NCI-H1694 treated with DMSO at 0.1 percent for 48 hours (cell line): Measurements from ENCODE around the gene CGB7.
"Not testable (repeated sequence)": the region's sequence is repeated elsewhere in the genome, so short reads cannot be mapped to it uniquely, and the experiment has no call there.

Source experiments
- DNase-seq: peaks from one replicate; lab custom pipeline; 2025; lab: John Stamatoyannopoulos, UW

CGB7 gene

DNA sequence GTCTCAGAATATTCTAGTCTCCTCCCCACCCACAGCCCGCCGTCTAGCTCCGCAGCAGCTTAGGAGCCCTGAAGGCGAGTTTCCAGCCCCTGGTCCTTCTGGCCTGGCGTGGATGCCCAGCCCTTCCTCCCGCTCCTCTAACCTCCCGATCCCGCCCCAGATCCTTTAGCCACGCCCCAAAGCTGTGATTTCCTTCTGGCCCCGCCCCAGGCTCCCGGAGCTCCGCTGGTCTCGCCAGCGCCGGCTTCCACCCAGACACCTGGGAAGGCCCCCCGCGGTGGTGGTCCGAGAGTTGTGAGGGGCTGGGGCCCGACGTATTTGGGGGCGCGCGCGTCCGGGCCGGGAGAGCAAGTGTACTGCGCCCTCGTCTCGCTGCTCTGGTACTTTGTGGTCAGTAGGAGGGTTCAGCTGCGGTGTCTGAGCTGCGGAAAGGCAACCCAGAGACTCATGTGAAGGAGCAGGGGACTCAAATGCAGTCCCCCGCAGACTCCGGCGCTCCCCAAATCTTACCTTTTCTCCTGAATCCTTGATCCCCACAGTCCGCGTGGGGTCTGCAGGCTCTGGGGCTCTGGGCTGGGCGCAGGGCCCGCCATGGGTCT lies at the start of gene CGB7:
Gene CGB7, minus strand, starts transcription at position 114 of the 599 bp plus-strand sequence. CDS start 2,374 bp downstream, outside the sequence.
- no peak for DNase-seq

DNA sequence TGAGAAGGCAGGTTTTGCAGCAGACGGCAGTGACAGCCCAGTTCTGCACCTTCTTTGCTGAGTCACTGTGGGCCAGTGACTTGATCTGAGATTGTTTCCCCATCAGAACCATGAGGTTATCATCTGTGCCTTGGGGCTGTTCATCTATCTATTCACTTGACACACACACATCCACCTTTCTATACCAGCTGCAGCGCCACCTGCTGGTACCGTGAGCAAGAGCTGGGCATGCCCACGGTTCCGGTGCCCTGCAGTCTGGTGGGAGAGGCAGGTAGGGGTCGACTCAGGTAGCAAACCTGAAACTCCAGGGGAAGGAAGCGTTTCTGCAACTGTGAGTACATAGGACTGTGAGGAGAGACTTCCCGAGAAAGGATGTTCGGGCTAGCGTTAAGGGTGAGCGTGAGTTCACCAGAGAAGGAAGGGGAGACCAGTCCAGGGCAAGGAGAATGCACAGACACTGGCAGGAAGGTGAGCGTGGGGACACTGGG lies 49.1 kb upstream of the CGB7 start:
- DNase-seq = peak; percentile 40

DNA sequence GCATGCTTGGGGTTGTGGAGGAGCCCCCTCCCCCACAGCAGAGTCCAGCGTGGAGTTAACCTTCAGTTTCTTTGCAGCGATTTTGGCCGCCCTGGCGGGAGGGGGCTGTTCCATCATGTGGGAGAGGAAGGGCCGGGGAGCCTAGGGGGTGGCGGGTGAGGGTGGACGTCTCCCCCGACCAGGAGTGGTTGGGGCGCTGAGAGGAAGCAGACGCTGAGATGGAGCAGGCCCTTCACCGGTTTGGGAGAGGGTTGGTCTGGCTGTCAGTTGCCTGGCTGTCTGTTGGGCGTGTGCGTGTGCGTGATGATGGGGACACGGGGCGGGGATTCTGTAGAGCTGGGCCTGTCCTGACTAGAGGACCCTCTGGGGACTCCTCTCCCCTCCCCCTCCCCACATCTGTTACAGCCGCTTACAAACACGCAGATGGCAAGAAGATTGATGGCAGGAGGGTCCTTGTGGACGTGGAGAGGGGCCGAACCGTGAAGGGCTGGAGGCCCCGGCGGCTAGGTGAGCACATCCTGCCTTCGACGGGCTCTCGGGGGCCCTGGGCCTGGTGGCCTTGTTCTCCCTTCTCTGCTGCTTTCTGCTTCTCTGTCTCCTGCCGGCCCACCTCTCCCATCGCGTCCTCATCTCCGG lies 46.8 kb upstream of the CGB7 start:
- DNase-seq = peak; percentile 90

DNA sequence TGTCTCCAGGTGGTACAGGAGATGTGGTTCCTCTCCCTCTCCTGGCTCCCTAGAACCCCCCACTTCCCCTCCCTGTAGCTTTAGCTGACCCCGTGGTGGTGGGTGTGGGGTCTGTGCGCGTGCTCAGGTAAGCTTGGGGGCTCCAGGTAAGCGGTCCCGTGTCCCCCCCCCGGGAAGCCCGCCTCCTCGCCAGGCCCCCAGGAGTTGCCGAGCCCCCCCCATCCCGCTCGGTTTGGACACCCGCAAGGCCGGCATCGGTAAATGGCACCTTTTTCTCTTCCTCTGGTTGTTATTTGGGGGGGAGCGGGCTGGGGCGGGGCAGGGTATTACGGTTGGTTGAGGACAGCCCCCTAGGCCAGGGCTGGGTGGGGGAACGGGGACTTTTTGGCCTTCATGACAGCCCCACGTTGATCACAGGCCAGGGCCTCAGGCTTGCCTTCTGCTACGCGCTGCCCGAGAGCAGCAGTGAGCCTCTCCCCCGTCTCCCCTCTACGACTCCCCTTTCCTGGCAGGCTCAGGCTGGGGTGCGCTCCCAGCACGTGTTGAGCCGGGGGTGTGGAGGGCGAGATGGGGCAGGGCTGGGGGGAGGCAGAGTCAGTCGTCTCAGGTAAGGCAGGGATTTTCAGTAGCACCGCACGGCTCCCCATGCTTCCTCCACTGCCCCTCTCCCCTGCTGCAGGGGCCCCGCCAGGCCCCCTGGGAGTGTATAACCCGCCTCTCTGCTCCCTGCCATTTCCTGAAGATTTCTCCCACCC lies 46.0 kb upstream of the CGB7 start:
- DNase-seq = no peak

DNA sequence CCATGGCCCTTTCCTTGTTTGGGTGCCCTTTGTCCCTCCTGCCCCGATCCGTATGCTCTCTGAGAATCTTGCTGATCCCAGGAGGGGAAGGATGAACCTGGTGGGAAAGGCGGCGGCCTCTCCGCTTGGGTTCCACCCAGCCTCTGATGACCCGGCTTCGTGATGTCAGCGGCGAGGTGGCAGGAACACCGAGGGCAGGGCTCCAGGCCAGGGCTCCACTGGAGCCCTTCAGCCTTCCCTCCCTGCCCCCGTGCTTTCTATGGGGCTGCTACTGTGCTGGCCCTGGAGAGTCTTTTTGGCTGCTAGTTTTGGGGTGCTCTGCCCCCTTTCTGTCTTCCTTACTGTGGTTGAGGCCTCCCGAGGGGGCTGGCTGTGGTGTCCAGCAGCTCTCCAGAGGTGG lies 44.8 kb upstream of the CGB7 start:
- DNase-seq = no peak

DNA sequence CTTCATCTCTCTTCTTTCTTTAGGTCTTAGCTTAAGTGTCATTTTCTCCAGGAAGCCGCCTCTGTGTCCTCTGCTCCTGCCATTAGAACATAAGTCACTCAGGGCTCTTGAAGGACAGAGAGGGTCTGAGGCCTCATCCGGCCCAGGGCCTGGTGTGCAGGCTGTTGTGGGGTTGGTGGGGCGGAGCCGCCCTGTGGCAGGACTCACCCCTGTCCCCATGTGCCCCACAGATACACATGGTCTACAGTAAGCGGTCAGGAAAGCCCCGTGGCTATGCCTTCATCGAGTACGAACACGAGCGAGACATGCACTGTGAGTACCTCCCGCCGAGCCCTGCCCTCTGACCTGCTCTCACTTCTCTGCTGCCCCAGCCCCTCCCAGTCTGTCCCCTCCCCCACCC lies 43.6 kb upstream of the CGB7 start:
- no peak for DNase-seq

DNA sequence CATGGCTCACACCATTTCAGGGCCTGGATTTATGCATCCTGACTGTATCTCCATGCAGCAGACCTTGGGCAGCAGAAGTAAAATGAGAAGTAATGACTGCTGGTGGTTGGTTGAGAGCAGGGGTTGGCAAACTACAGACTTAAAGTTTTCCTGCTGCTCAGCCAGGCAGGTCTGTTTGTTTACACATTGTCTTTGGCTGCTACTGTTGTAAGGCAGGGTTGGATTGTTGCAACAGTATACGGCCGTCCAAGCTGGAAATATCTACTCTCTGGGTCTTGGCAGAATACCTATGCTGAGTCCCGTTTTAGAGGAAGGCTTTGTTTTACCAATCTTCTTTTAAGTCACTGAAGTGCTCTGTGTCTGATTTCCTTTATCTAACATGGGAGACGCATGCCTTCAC lies 41.2 kb upstream of the CGB7 start:
- DNase-seq = no peak

DNA sequence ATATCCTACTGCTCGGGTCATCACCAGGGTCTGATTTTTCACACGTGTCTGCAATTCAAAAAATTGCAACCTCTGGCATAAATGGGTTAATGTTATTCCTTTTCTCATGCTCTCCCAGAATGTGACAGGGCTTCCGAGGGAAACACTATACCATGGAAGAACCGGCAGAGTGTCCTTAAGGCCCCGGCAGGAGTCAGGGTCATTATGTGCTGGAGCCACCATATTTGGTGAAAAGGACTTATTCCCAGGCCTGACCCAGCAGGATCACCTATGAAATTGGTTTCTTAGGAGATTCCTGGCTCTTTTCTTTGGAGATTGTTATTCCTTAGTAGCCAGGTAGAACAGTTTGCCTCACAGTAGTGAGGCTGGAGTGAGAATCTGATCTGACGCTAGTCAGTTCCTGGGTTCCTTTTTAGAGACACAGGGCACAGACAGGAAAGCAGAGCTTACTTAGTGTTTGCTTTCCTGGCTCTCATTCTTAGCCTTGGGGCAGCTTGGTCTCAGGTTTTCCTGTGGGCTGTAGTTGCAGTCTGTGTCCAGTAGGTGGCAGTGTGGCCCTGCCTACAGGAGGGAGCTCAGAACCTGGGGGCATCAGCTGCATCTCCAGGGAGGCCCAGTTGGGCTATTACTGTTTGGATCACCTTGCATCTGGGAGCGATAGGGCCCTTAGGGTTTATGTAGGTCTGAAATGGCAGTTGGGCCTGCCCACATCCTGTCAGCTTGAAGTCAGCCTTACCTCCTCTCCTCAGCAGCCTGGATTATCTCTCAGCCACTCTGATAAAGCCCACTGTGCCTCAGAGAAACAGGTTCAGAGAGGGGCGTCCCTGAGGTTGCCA lies 40.1 kb upstream of the CGB7 start:
- peak; percentile 80 for DNase-seq

DNA sequence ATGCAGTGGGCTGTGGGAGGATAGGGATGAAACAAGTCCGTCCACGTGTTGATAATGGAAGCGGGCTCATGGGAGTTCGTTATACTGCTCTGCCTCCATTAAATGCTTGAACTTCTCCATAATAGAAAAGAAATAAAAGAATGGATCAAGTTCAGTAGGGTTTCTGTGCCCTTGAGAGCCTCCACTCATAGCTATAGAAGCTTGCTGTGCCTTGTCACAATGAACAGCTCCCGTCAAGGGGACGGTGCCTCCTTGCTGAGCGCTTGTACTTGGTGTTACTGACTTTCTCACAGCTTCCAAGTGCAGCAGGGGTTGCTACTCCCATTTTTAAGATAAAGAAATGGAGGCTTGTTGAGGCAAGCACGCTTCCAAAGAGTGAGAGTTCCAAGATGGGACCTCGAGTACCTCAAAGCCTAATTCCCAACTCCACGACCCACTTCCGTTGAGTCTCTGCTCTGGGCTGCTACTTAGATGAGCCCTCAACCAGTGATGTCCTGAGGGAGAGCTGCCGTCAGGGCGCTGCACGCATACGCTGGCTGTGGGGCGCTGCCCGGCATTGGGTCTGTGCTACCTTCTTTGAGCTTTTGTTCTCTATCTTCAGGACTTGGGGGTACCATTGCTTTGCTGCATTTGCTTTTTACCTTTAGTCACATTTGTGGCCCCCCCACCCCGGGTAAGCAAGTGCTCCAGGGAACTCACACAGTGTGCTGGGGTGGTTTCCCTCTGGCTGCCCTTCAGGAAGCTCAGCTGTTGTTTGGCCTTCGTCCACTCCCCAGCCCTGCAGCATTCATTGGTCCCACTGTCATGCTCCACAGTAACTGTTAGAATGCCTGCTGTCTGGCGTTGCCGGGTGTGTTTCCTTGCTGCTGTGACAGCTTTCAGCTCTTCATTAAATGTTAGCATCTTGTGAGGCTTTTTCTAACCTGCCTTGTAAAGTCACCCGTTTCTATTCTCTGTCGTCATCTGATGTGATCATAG lies 37.2 kb upstream of the CGB7 start:
- no peak for DNase-seq

DNA sequence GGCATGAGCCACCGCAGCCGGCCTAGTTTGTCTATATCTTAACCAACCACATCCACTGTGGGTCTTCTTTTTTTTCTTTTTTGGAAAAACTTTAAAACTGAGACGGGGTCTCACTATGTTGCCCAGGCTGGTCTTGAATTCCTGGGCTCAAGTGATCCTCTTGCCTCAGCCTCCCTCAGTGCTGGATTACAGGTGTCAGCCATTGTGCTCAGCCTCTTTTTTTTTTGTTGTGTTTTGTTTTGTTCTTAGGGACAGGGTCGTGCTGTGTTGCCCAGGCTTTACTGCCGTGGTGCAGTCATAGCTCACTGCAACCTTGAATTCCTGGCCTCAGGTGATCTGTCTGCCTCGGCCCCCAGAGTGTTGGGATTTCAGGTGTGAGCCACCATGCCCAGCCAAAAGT lies 35.1 kb upstream of the CGB7 start:
- DNase-seq = no peak

DNA sequence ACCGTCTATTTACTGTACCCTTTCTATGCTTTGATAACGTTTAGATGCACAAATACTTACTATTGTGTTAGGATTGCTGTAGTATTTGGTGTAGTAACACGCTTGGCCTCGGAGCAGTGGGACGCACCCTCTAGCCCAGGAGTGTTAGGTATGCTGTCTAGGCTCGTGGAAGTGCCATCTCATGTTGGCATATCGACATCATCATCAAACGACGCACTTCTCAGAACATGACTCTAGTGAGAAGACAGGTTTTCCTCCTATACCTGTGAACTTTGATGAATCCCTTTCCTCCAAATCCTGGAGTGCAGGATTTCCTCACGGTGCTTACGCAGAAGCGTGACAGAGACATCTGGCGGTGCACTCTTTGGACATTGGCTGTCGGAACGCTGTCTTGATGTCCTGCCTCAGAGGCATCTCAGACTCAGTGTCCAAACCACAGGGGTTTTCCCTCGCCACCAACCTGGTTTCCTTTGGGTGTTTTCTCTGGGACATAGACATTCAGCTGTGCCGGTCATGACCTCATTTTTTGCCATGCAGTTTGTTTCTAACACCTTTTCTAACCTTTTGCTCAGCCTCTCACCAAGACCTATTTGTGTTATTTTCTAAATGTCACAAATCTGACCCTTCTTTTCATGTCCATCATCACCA lies 34.0 kb upstream of the CGB7 start:
- no peak for DNase-seq

DNA sequence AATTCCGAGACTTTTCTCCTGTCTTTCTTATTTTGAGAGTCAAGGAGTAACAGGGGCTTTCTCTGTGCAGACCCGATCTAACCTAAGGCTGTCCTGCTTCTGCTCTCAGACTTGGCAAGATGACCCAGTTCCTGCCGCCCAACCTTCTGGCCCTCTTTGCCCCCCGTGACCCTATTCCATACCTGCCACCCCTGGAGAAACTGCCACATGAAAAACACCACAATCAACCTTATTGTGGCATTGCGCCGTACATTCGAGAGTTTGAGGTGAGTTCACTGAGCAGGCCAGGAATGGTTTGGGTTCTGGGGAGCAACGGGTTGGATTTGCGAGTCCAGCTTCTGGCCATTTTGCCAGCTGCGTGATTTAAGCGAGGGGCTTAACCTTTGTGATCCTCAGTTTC lies 28.7 kb upstream of the CGB7 start:
- DNase-seq = no peak

DNA sequence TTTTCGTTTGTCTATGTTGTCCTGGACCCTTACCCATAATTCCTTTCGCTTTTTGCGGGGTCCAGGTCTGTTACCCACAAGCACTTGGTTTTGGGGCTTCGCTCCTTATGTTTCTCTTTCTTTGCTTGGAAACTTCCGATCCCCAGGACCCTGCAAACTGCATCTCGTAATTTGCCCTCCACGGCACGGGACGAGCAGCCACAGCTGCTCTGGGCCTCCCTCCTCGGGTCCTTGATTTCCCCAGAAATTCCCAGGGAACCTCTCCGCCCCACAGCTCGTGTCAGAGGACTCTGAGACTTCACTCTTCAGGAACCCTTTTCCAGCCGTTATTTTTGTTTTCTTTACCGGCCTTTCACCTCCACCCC lies 28.3 kb upstream of the CGB7 start:
- DNase-seq = no peak

DNA sequence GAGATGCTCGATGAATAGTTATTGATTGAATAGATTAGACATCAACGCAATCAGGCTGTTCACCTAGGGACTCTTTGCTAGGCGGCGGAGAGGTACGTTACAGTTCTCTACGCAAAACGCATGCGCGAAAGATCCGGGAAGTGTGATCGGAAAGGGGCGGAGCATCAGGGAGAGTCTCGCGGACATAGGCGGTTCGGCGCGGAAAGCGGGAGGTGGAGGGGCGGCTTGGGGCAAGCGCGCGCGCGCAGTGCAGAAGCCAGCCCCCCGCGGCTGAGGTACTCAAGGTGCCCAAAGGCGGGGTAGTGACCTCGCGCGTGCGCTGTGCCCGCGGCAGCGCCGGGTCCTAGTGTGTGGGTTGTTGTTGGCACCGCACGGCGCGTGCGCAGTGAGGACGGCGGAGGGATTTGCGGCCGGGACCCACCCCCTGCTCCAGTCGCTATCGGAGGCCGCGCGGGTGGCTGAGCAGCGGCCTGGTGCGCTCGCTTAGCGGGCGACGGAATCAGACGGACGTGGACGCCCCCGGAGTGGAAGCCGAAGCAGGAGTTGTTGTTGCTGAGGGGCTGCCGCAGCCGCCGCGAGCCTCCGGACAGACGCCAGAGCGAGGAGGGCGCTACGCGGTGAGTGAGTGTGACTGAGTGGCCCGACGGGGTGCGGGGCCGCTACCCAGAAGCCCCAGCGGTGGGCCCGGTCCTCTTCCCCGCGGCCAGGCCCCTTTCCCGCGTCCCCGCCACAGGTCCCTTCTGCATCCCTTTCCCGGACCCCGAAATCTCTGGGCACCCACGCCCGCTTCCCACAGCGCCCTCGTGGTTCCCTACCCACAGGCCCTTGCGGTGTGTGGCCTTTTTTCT lies 27.7 kb upstream of the CGB7 start, which contains the start of gene SNRNP70:
Gene SNRNP70, plus strand, starts transcription at position 432 of the 848 bp plus-strand sequence. CDS start 964 bp downstream, outside the sequence.
- peak; percentile 98 for DNase-seq

DNA sequence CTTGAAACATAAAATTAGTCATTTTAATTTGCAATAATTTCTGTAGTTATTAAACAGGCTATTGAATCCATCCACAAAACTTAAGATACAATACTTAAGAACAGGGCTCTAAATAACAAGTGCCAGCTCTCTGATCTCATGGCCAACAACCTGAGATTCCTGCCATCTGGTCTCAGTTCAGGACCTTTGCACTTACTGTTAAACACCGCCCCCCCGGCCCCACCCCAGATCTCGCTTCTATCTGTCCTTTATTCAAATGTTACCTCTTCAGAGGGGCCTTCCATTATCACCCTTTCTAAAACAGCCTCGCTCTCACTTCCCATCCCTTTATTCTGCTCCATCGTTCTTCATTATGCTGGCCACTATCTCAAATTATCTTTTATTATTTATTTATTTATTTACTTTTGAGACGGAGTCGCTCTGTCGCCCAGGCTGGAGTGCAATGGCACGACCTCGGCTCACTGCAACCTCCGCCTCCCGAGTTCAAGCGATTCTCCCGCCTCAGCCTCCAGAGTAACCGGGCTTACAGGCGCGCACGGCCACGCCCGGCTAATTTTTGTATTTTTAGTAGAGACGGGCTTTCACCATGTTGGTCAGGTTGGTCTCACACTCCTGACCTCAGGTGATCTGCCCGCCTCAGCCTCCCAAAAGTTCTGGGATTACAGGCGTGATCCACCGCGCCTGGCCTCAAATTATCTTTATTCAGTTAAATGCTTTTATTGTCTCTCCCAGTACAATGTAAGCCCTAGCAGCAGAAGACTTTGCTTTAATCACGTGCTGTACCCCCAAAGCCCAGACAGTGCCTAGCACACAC lies 26.9 kb upstream of the CGB7 start:
- DNase-seq = no peak

DNA sequence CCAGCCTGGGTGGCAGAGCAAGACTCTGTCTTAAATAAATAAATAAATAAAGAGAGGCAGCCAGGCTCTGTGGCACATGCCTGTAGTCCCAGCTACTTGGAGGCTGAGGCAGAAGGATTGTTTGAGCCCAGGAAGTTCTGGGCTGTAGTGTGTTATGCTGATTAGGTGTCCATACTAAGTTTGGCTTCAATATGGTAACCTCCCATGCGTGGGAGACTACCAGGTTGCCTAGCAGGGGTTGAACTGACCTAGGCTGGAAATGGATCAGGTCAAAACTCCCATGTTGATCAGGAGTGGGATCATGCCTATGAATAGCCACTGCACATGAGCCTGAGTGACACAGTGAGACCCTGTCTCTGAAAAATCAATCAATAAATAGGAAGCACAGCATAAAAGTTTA lies 23.7 kb upstream of the CGB7 start:
- DNase-seq = no peak

DNA sequence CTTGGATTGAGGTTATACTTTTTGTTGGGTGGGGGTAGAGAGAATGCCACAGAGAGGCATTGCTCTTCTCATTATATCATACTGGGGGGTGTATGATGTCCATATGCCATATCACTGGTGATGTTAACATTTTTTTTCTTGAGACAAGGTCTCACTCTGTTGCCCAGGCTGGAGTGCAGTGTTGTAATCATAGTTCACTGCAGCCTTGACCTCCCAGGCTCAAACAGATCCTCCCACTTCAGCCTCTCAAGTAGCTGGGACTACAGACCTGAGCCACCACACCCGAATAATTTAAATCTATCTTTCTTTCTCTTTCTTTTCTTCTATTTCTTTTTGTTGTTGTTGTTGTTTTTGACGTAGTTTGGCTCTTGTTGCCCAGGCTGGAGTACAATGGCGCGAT lies 22.8 kb upstream of the CGB7 start:
- DNase-seq = no peak

DNA sequence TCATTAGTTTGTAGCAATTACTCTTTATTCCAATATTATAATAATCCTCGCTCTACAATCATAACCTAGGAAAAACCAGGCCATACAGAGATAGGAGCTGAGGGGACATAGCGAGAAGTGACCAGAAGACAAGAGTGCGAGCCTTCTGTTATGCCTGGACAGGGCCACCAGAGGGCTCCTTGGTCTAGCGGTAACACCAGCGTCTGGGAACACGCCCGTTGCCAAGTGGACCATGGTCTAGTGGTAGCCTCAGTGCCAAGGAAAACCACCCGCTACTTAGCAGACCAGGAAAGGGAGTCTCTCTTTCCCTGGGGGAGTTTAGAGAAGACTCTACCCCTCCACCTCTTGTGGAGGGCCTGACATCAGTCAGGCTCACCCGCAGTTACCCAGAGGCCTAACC lies 17.3 kb upstream of the CGB7 start:
- DNase-seq = not testable (repeated sequence)
